Spleen (tissue), 11 donors: ENCODE data around the gene SSR1. TPM values are rescaled to one million over a fixed set of nuclear protein-coding genes. Genes with fewer than 3 reads are reported as not detected.
"Not testable (repeated sequence)": the region's sequence is repeated elsewhere in the genome, so short reads cannot be mapped to it uniquely, and the experiment has no call there.

Experiments used
- DNase-seq: peaks from one replicate; pipeline ENCODE4 v3.0.0-alpha.2; 2020
- H3K27ac ChIP-seq, 8 donors: fragments of 200-600 bp; sonication (generic) in 7 of 8; 1 replicate in 4 of 8; 2 replicates in 4 of 8; pipeline versions ENCODE4 v1.5.0 to v1.8.0; 2016 to 2021; ENCODE audit warnings: inconsistent platforms in 4 of 8, mild to moderate bottlenecking in 4 of 8, moderate library complexity in 1 of 8
- H3K27me3 ChIP-seq, 7 donors: fragments of 200-600 bp; sonication (generic) in 6 of 7; replicated peaks in 1 of 7; 1 replicate in 4 of 7; 2 replicates in 3 of 7; pipeline versions ENCODE4 v1.5.0 to v1.8.0; 2016 to 2021; ENCODE audit warnings: inconsistent platforms in 3 of 7, mild to moderate bottlenecking in 1 of 7
- H3K36me3 ChIP-seq, 6 donors: fragments of 200-600 bp; sonication (generic) in 5 of 6; 1 replicate in 4 of 6; 2 replicates in 2 of 6; pipeline versions ENCODE4 v1.5.0 to v1.8.0; 2016 to 2021; ENCODE audit warnings: inconsistent platforms in 2 of 6
- H3K4me1 ChIP-seq, 6 donors: fragments of 200-600 bp; sonication (generic) in 5 of 6; 1 replicate in 3 of 6; 2 replicates in 3 of 6; pipeline versions ENCODE4 v1.5.0 to v1.8.0; 2016 to 2021; ENCODE audit warnings: inconsistent platforms in 3 of 6
- H3K4me3 ChIP-seq, 8 donors: fragments of 200-600 bp; sonication (generic) in 7 of 8; 1 replicate in 4 of 8; 2 replicates in 4 of 8; pipeline versions ENCODE4 v1.5.0 to v1.8.0; 2016 to 2021; ENCODE audit warnings: inconsistent platforms in 4 of 8, mild to moderate bottlenecking in 4 of 8, moderate library complexity in 2 of 8
- H3K9me3 ChIP-seq, 8 donors: fragments of 200-600 bp; sonication (generic) in 7 of 8; 1 replicate in 4 of 8; 2 replicates in 4 of 8; pipeline versions ENCODE4 v1.5.0 to v1.8.0; 2016 to 2021; ENCODE audit warnings: inconsistent platforms in 4 of 8
- CTCF ChIP-seq, 11 experiments: fragments of 200-600 bp in 7 of 11; fragments of 450-650 bp in 4 of 11; sonication (generic) in 4 of 11; IDR thresholded peaks in 8 of 11; conservative IDR thresholded peaks in 3 of 11; 1 replicate in 7 of 11; 2 replicates in 4 of 11; pipeline versions ENCODE4 v1.4.0 to v1.8.0; 2016 to 2021; ENCODE audit warnings: antibody characterized with exemption in 11 of 11, inconsistent platforms in 4 of 11, mild to moderate bottlenecking in 1 of 11
- POLR2A ChIP-seq, 3 donors: fragments of 450-650 bp; IDR thresholded peaks; one replicate each; pipeline ENCODE4 v1.5.1; 2017; ENCODE audit warnings: antibody characterized with exemption in 3 of 3, mild to moderate bottlenecking in 1 of 3
- POLR2AphosphoS5 ChIP-seq, 3 donors: sonication (generic); formaldehyde crosslinking; IDR thresholded peaks; one replicate each; pipeline ENCODE4 v1.5.1; 2017; ENCODE audit warnings: antibody characterized with exemption in 3 of 3
- WGBS, 5 donors: extraction: QIAGEN DNeasy Blood & Tissue Kit in 3 of 5; methylation state at CpG; one replicate each; pipeline versions ENCODE4 v1.1.5 to v1.1.7; 2013 to 2018; 5-methylcytosine and 5-hydroxymethylcytosine counted together
- intact Hi-C: fragments of 100-400 bp; cut with DNase I; formaldehyde crosslinking; loops from one replicate; pipeline ENCODE4 v1.15.0; 2023; ENCODE audit warnings: low total_unique reads
- polyA plus RNA-seq, 3 donors: library from polyadenylated mRNA; stranded (reverse); fragments of 200-250 nt; gene quantifications; one replicate each; pipeline ENCODE4 v1.2.1, GENCODE V29; 2013
- total RNA-seq, 7 donors: library from RNA; depleted of rRNA in 3 of 7; stranded (reverse); fragments of >200 nt in 3 of 7; fragmentation: NEBNext Ultra II Directional in 4 of 7; extraction: Animal tissue kit (Norgen Biotek cat#: 25700) in 4 of 7; gene quantifications; one replicate each; pipeline versions ENCODE4 v1.1.0 to v1.2.1, GENCODE V29; 2016 to 2021
- donor health status: healthy with polysubstance abuse.
- donor health status: DM: no; HTN: no; CAD: no; lungs with moderate emphysema.
- donor health status: DM: no; HTN: no; CAD: no.
- donor health status: Bipolar disorder and iron deficiency.
- donor health status: healthy.
- donor health status: DM: no; HTN: no; CAD: no.
- donor health status: DM: yes; HTN: yes; CAD: no.

SSR1 gene
- total and polyA plus RNA-seq, 10 donors = 15.8 to 132 (median 72.9) TPM

GRCh38 chr6:7264041-7264440 lies 49.0 kb downstream of the SSR1 start:
- peaks cover 0 to 3% (median 0%) of the 10 kb centered on the region in 7 donors for H3K27me3 ChIP-seq
- H3K4me3 ChIP-seq = no peak overlapping the region
- peaks cover 0 to 8% (median 0%) of the 10 kb centered on the region in 8 donors for H3K9me3 ChIP-seq
- no peaks in the 10 kb centered on the region for H3K36me3 ChIP-seq
- H3K4me1 ChIP-seq = peaks cover 7 to 68% (median 33%) of the 10 kb centered on the region in 6 donors
- H3K27ac ChIP-seq = no peak overlapping the region
- TF ChIP-seq POLR2A (IDR thresholded peaks at IDR 0.05) = no peak
- no peak for TF ChIP-seq POLR2AphosphoS5 (IDR thresholded peaks at IDR 0.05)
- TF ChIP-seq CTCF (IDR thresholded peaks at IDR 0.05 in 8 of 11, conservative IDR thresholded peaks at IDR 0.05 in 3 of 11) = no peak
- WGBS, 5 donors = 93 to 97% (median 96%) methylated on average over 15 of the region's 15 CpGs
- intact Hi-C loops = no loop called here
- peak; percentile 62 for DNase-seq

GRCh38 chr6:7263519-7263805 lies 49.5 kb downstream of the SSR1 start:
- H3K27me3 ChIP-seq, intact Hi-C loops, H3K4me3 ChIP-seq, H3K36me3 ChIP-seq, H3K9me3 ChIP-seq: not testable (repeated sequence)
- Histone ChIP-seq H3K4me1 (peaks cover 7 to 72% (median 34%) of the 10 kb centered on the region in 6 donors), H3K27ac (peak overlapping the region in 3 of 8 donors; percentile 2 to 86 (median 82))
- DNase-seq = peak; percentile 65
- 63 to 88% (median 76%) methylated on average over 9 of the region's 9 CpGs for WGBS, 5 donors

GRCh38 chr6:7262746-7263518 lies 50.1 kb downstream of the SSR1 start:
- peaks cover 0 to 3% (median 0%) of the 10 kb centered on the region in 7 donors for H3K27me3 ChIP-seq
- intact Hi-C loops = no loop called here
- peak overlapping the region in 5 of 8 donors; percentile 2 to 86 (median 50) for H3K27ac ChIP-seq
- no peaks in the 10 kb centered on the region for H3K36me3 ChIP-seq
- peak; percentile 59 for DNase-seq
- peaks cover 0 to 8% (median 0%) of the 10 kb centered on the region in 8 donors for H3K9me3 ChIP-seq
- no peak for TF ChIP-seq POLR2A (IDR thresholded peaks at IDR 0.05)
- no peak for TF ChIP-seq POLR2AphosphoS5 (IDR thresholded peaks at IDR 0.05)
- no peak for TF ChIP-seq CTCF (IDR thresholded peaks at IDR 0.05 in 8 of 11, conservative IDR thresholded peaks at IDR 0.05 in 3 of 11)
- H3K4me1 ChIP-seq = peaks cover 7 to 74% (median 36%) of the 10 kb centered on the region in 6 donors
- H3K4me3 ChIP-seq = no peak overlapping the region
- WGBS, 5 donors = 87 to 91% (median 87%) methylated on average over 13 to 16 of the region's 16 CpGs

- Histone ChIP-seq H3K4me3 (peak overlapping the region in 7 of 8 donors; percentile 32 to 78 (median 48)), H3K36me3 (no peaks in the 10 kb centered on the region), H3K27ac (peak overlapping the region in 7 of 8 donors; percentile 35 to 86 (median 77)), H3K4me1 (peaks cover 7 to 72% (median 35%) of the 10 kb centered on the region in 6 donors), H3K9me3 (peaks cover 0 to 8% (median 0%) of the 10 kb centered on the region in 8 donors), H3K27me3 (peaks cover 0 to 3% (median 0%) of the 10 kb centered on the region in 7 donors)
- TF ChIP-seq POLR2AphosphoS5 (IDR thresholded peaks at IDR 0.05) (no peak), CTCF (IDR thresholded peaks at IDR 0.05 in 8 of 11, conservative IDR thresholded peaks at IDR 0.05 in 3 of 11) (no peak), POLR2A (IDR thresholded peaks at IDR 0.05) (no peak)
- 40 to 67% (median 65%) methylated on average over 10 to 13 of the region's 13 CpGs for WGBS, 5 donors
- intact Hi-C loops = no loop called here
- DNase-seq = peak; percentile 78
Observed at GRCh38 chr6:7261852-7262461, 51.0 kb downstream of the SSR1 start.
